T-helper 9 cell (primary cell): ENCODE results near the gene SMAD3.
"Not testable (repeated sequence)": the region's sequence is repeated elsewhere in the genome, so short reads cannot be mapped to it uniquely, and the experiment has no call there.

Experiments used
- DNase-seq: peaks from one replicate; pipeline ENCODE4 v3.0.0-alpha.2; 2020
- total RNA-seq, 2 donors: gene quantifications; one replicate each; lab custom pipeline; 2026; lab: John Stamatoyannopoulos, UW

The SMAD3 gene
- 126 to 305 reads per million in 2 donors for total RNA-seq

- DNase-seq = peak; percentile 67
Observed at GRCh38 chr15:67065531-67066005, at the start of gene SMAD3. SMAD3 (plus strand) TSS chr15:67065602; CDS start chr15:67066155, 553 bp downstream.

GRCh38 chr15:67017311-67017710 is 48.1 kb upstream of the SMAD3 start:
- DNase-seq = no peak

GRCh38 chr15:67018026-67018425 is 47.4 kb upstream of the SMAD3 start:
- DNase-seq = no peak

GRCh38 chr15:67018441-67018840 is 47.0 kb upstream of the SMAD3 start:
- DNase-seq = no peak

- no peak for DNase-seq
Observed at GRCh38 chr15:67019069-67019468, 46.3 kb upstream of the SMAD3 start.

- no peak for DNase-seq
Observed at GRCh38 chr15:67019884-67020520, 45.4 kb upstream of the SMAD3 start.

GRCh38 chr15:67020668-67021067 is 44.7 kb upstream of the SMAD3 start:
- not testable (repeated sequence) for DNase-seq

GRCh38 chr15:67021455-67021854 is 43.9 kb upstream of the SMAD3 start:
- DNase-seq = no peak

- no peak for DNase-seq
Observed at GRCh38 chr15:67022587-67023105, 42.8 kb upstream of the SMAD3 start.

- no peak for DNase-seq
Observed at GRCh38 chr15:67023517-67024313, 41.7 kb upstream of the SMAD3 start.

GRCh38 chr15:67024314-67024997 is 40.9 kb upstream of the SMAD3 start:
- no peak for DNase-seq

GRCh38 chr15:67024998-67025368 is 40.4 kb upstream of the SMAD3 start:
- DNase-seq = no peak

- DNase-seq = no peak
Observed at GRCh38 chr15:67025719-67026609, 39.4 kb upstream of the SMAD3 start.

GRCh38 chr15:67026610-67026967 is 38.8 kb upstream of the SMAD3 start:
- no peak for DNase-seq

GRCh38 chr15:67028440-67028839 is 37.0 kb upstream of the SMAD3 start:
- not testable (repeated sequence) for DNase-seq

GRCh38 chr15:67030036-67030762 is 35.2 kb upstream of the SMAD3 start:
- DNase-seq = no peak

GRCh38 chr15:67031331-67031730 is 34.1 kb upstream of the SMAD3 start:
- no peak for DNase-seq

GRCh38 chr15:67032608-67033007 is 32.8 kb upstream of the SMAD3 start:
- DNase-seq = no peak

GRCh38 chr15:67033012-67033411 is 32.4 kb upstream of the SMAD3 start:
- DNase-seq = peak; percentile 23

- peak; percentile 10 for DNase-seq
Observed at GRCh38 chr15:67033571-67034044, 31.8 kb upstream of the SMAD3 start.

- no peak for DNase-seq
Observed at GRCh38 chr15:67035886-67036285, 29.5 kb upstream of the SMAD3 start.
